SW 1271 (cell line): ENCODE results near the gene FAM163B.

Source experiments
- DNase-seq, 2 experiments: peaks; one replicate each; lab custom pipeline; 2025; lab: John Stamatoyannopoulos, UW

Gene FAM163B

DNA sequence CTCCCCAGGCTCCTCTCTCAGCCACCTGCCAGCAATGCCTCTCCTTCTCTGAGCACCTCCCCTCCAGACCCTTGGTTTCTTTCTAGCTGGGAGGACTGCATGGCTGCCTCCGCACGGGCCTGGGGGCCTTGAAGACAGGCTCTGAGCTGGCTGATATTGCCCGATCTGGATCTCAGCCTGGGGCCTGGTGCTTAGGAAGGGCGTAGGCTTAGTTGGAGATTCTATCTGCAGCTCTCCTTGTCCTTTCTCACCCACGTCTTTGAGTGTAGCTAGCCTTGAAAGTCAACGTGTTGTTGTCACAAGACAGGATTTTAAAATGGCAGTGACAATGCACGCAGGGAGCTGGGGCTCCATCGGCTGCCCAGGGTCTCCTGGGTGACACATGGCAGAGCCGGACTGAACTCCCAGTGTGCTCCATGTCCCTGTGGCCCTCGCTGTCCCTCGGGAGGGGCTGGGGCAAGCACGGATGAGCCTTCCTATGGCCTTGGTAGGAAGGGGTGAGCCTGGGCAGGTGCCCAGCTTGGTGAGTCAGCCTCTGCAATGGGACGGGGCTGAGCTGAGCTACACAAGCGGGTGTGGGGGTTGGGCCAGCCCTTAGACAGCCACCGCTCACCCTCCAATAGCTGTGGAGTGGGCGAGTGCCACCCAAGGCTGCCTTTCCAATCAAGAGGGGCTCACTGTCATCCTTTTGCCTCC lies 65.3 kb downstream of the FAM163B start:
- DNase-seq: no peak

DNA sequence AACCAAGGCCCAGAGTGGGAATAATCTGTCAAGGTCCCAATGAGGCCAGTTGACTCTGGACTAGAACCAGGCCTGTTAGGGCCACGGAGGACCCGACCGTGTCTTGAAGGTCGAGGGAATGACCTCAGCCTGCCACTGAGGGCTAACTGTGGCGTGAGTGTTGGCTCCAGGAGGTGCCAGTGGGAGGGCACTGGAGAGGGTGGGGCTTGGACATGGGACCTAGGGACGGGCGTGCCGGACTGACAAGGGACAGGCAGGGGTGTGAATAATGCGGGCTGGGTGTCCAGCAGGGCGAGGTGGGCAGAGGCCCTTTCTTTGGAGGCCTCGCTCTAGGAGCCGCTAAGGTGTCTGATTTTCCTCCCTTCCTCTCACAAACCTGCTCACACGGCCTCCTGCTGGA lies 67.2 kb downstream of the FAM163B start:
- no peak for DNase-seq

GRCh38 chr9:133540698-133541025 lies 68.5 kb downstream of the FAM163B start:
- DNase-seq: no peak

GRCh38 chr9:133539991-133540697 lies 69.0 kb downstream of the FAM163B start:
- no peak for DNase-seq

GRCh38 chr9:133538851-133539833 lies 70.0 kb downstream of the FAM163B start:
- no peak for DNase-seq

DNA sequence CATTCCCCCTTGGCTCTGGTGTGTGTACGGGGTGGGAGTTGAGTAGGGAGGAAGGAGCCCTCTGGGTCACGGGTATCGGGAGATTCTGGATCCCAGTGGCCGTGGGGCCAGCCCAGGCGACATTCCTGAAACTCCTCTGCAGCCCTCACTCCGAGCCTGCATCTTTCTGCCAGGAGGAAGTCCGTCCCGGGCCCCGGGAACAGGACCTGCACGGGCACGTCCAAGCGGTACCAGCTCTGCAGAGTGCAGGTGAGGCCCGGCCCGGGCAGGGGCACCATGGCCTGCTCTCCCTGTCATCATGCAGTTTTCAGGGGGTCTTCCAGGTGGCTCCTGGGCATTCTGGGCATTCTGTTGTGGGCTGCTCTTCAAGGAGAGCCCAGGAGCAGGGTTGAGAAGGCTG lies 71.0 kb downstream of the FAM163B start:
- DNase-seq: no peak

- no peak for DNase-seq
Observed at GRCh38 chr9:133537257-133537656, 71.9 kb downstream of the FAM163B start.

DNA sequence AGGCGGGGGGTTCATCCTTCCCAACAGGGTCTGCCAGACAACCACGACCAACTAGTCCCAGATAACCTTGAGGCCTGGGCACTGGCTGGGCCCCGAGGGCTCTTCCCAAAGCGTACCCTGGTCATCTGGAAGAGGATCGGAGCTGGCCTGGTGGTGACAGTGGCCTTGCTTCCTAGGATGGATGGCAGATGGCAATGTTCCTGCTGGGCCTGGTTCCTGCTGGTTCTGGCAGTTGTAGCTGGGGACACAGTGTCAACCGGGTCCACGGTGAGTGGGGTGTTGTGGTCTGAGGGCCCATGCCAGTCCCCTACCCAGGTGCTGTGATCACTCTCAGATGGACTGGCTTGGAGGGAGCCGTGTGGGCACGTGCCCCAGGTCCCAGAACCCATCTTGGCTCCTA lies 72.7 kb downstream of the FAM163B start:
- DNase-seq: no peak

GRCh38 chr9:133536080-133536479 lies 73.1 kb downstream of the FAM163B start:
- no peak for DNase-seq

DNA sequence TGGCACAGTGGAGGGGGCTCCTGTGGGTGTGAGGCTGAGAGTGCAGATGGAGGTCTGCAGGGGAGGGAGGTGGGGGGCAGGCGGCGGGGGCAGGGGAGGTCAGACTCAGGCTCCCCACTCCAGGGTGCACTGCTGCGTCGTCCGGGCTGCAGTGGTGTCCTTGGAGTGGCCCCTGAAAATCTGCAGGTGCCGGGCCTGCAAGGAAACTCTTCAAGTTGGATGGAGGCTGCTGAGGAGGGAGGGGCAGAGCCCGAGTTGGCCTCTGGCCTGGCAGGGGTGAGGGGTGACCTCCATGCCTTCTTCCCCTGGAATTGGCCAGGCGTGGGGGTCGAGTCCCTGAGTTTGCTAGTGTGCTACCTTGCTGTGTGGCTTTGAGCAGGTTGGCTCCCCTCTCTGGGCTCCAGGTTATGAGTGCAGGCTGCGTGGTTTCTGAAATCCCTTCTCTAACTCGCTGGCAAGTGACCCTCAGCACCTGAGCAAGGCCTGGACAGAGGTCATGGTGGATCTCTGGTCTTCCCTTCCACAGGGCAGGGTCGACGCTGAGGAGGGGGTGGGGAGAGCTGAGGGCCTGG lies 73.8 kb downstream of the FAM163B start:
- DNase-seq: no peak

GRCh38 chr9:133534346-133535291 lies 74.6 kb downstream of the FAM163B start, which contains the start of gene ADAMTSL2:
ADAMTSL2 (plus strand) TSS chr9:133534704; CDS start chr9:133536713, 2,009 bp downstream.
- no peak for DNase-seq

- DNase-seq: no peak
Observed at GRCh38 chr9:133533857-133534256, 75.3 kb downstream of the FAM163B start.

DNA sequence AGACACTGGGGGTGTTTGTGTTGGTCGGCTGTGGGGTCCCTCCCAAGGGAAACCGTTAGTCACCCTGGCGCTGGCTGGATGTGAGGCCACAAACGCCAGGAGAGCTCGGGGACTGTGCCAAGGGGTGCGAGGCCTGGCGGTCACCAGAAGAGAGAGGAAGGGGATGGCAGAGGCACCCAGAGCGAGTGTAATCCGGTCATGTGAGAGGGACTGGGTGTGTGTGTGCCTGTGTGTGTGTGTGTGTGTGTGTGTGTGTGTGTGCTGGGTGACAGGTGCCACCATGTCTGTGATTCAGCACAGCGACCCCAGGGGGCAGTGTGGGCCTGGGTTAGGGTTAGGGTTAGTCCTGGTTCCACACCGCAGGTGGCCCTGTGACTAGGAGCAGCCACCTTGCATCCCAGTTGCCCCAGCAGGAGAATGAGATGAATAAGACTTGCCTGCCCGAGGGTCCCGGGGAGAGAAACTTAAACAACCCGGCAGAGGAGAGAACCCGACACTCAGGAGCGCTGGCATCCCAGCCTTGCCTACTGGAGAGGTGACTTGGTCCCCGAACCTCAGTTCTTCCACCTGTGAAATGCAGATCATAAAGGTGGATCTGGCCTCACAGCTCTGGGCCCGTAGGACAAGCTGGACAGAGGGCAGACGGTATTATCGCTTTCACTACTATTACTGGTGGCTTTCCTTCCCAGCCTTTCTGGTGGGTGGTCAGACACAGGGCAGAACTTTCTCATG lies 76.1 kb downstream of the FAM163B start:
- DNase-seq: peak in 1 of 2 experiments; percentile 54

DNA sequence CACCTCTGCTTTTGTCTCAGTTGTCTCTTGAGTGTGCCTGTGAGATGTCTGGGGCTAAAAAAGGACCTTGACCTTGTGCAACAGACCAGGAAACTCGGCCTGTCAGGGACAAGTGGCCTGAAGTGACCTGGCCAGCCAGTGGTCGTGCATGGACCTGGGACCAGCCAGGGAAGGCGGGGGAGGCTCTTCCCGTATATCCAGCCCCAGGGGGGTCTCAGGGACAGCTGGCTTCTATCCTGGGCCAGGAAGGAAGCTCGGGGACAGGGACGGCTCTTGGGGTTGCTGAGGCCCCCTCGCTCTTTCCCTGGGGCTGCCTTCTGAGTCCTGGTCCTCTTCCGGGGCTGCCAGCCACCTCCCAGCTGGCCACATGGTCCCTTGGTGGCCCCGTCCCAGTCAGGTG lies 77.9 kb downstream of the FAM163B start:
- DNase-seq: no peak

- DNase-seq: no peak
Observed at GRCh38 chr9:133529874-133530273, 79.3 kb downstream of the FAM163B start.

DNA sequence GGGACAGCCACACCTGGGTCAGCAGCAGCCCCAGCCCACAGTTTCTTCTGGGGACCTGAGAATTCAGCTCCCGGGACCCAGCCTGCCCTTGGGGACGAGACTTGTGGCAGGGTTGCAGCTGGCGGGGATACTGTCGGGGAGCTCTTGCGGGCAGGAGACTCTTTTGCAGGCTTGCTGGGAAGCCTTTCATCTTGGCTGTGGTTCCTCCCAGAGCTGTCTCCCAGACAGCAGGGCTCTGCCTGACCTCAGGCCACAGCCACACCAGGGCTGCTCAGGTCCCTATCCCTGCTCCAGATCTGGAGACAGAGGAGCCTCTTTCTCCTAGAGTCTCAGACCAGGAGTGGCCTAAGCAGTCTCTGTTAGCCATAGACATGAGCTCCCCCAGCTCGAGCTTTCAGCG lies 79.7 kb downstream of the FAM163B start:
- DNase-seq: no peak

- no peak for DNase-seq
Observed at GRCh38 chr9:133528876-133529241, 80.3 kb downstream of the FAM163B start.

GRCh38 chr9:133528001-133528875 lies 81.0 kb downstream of the FAM163B start:
- DNase-seq: no peak

DNA sequence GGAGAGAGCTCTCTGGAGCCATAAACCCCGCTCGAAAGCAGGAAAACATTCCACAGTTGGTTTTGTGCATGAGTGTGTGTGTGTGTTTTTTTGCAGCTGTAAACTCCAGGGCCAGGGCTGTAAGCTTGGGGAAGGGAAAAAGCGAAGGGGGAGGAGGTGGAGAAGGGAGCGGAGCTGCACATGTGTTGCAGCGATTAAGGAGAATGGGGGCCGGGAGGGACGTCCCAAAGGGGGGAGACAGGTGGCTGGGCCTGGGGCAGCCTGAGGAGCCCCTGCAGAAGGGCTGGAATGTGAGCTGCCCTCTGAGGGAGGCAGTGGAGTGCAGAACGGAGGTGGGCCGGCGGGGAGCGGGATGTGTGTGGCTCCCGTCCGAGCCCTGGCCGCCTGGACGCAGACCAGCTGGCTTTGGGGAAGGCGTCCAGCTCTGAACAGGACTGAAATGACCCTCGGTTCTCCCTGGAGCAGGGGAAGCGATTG lies 81.7 kb downstream of the FAM163B start:
- DNase-seq: no peak
